ENCODE results near the gene CYSLTR1.
"Not testable (repeated sequence)": the region's sequence is repeated elsewhere in the genome, so short reads cannot be mapped to it uniquely, and the experiment has no call there.

CYSLTR1 gene, protein sequence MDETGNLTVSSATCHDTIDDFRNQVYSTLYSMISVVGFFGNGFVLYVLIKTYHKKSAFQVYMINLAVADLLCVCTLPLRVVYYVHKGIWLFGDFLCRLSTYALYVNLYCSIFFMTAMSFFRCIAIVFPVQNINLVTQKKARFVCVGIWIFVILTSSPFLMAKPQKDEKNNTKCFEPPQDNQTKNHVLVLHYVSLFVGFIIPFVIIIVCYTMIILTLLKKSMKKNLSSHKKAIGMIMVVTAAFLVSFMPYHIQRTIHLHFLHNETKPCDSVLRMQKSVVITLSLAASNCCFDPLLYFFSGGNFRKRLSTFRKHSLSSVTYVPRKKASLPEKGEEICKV

DNA sequence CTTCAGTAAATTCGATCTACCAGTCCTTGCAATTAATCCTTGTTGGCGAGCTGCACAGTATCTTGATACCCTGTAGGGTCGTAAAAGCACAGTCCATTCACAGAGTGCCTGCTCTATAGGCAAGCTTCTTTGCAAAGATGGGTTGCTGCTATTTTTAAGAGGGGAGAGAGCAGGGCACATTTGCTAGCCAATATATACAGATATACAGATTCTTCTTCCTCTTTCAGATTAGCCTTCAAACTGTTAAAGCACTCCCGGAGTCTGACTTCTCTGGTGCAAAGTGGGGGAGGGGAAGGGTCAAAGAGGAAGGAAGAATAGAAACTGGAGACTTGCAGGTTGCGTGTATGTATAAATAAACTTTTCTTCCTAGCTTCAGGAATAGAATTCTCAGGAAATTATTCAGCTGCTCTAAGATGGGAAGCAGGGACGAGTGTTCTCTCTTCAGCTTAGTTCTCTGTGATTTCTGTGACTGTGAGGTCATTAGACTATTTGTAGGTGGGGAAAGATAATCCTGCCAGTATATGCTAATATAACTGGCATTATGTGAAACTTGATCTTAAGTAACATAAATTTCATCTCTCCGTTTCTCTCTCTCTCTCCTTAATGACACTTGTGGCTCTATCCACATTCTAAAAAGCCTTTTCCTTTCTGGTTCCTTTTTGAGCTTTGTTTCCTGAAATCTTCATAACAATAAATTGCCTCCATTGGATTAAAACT, at the start of gene CYSLTR1:
CYSLTR1 (minus strand) TSS at position 242 of the 717 bp plus-strand sequence. CDS start 53,865 bp downstream, outside the sequence.
- no peak for DNase-seq (ENCODE audit: low read depth in 2 of 2, low spot score in 1 of 2)

DNA sequence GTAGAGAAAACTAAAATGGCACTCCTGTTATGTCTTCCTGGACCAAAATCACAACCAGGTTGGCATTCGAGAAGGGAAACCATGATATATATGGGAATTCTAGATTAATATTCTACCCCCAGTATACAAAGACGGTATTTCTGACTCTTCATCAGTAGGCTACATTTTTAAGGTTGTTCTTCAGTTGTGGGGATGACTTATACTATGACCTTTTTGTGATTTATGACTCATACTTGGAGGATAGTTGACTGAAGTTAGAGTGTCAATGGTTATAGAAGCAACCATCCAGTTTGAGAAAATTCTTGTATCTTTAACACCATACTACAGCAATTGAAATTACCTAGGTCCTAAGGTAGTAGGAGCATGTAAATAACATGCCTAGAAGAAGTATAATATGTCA, 49.8 kb upstream of the CYSLTR1 start:
- no peak for DNase-seq (ENCODE audit: low read depth in 2 of 2, low spot score in 1 of 2)

DNA sequence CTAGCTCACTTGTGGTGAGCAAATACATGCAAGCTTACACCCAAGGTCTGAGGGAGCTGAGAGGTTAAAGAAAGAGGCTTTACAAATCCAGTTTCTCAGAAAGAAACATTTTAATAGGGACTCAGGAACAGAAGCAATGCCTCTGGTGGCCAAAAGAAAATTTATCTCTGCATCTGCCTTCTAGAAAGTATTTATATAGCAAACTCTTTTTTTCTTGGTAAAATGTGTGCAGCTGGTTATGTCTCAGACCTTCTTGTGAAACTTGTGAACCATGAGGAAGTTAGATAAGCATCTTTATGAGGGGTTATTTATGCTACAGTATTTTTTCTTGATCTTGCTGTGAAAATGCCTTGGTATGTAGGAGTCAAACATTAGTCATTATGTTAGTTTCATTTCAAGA, 48.5 kb upstream of the CYSLTR1 start:
- DNase-seq (ENCODE audit: low read depth in 2 of 2, low spot score in 1 of 2), result no peak

DNA sequence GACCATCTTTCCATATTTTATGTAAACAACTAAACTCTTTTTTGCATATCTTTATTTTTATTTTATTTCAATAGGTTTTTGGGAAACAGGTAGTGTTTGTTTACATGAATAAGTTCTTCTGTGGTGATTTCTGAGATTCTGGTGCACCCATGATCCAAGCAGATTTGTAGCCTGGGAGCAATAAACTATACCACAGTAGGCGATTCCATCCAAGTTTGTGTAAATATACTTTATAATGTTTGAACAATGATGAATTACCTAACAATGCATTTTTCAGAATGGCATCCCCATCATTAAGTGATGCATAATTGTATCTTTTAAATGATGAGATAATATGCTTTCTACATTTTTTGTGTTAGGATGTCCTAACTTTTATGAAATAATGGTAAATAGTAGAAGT, 39.2 kb upstream of the CYSLTR1 start:
- DNase-seq (ENCODE audit: low read depth in 2 of 2, low spot score in 1 of 2), result no peak

DNA sequence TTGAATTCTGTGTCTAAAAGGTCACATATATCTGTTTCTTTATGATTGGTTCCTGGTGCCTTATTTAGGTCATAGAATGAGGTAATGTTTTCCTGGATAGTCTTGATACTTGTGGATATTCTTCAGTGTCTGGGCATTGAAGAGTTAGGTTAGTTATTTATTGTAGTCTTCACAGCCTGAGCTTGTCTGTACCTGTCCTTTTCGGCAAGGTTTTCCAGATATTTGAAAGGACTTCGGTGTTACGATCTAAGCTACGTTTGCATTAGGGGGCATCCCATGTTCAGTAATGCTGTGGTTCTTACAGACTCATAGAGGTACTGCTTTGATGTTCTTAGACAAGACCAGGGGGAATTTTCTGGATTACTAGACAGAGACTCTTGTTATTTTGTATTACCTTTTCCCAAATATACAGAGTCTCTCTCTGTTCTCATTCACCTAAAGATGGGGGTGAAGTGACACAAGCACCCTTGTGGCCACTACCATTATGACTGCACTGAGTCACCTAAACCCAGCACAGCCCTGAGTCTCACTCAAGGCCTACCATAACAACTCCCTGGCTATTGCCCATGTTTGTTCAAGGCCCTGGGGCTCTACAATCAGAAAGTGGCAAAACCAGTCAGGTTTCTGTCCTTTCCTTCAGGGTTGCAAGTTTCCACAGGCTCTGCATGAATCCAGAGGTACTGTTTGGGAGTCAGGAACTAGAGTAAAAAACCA, 30.1 kb upstream of the CYSLTR1 start:
- DNase-seq (ENCODE audit: low read depth in 2 of 2, low spot score in 1 of 2), result no peak

DNA sequence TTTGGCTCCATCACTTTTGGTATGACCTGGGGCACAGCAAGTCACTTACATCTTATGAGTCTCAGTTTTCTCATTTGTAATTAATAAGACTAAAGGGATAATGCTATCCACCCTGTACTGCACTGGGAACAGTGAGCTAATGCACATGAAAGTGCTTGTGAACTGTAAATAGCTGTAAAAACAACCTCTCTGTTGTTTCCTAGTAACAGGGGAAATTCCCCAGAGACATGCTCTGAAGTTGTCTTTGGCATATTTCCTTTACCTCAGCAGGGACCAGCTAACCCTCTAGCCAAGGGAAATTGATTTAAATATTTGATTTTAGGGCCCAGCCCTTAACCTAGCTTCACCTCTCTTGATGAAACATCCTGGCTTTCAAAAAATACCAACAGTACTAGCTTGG, 6.1 kb upstream of the CYSLTR1 start:
- DNase-seq (ENCODE audit: low read depth in 2 of 2, low spot score in 1 of 2), result no peak

DNA sequence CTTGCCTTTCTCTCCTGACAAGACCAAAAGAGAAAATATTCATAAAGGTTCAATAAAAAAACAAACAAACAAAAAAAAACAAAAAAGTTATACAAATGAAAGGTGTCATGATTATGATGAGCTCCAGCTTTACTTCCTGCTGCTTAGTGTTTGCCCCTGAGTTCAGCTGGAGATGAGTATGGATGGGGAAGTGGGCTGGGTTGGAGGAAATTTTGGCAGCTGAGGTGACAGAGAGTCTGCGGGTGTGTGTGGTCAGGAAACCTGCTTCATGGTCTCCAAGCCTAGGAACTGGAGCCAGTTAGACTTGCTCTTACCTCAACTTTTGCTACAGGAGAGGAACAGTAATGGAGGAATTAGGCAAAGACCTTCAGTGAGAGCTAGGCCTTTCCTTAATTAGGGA, 4.3 kb upstream of the CYSLTR1 start:
- no peak for DNase-seq (ENCODE audit: low read depth in 2 of 2, low spot score in 1 of 2)

DNA sequence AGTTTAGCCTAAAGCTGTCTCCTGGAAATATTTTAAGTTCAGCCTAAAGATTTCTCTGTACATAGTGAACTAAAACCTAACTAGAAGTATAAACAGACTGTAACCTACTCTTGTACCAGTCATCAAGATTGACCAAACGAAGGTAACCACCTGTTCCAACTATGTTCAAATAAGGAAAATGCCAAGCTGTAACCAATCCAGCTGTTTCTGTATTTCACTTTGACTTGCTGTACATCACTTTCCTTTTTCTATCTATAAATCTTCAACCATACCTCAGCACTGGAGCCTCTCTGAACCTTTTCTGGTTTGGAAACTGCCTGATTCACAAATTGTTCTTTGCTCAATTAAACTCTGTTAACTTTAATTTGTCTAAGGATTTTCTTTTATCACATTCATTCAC, 3.1 kb upstream of the CYSLTR1 start:
- no peak for DNase-seq (ENCODE audit: low read depth in 2 of 2, low spot score in 1 of 2)

DNA sequence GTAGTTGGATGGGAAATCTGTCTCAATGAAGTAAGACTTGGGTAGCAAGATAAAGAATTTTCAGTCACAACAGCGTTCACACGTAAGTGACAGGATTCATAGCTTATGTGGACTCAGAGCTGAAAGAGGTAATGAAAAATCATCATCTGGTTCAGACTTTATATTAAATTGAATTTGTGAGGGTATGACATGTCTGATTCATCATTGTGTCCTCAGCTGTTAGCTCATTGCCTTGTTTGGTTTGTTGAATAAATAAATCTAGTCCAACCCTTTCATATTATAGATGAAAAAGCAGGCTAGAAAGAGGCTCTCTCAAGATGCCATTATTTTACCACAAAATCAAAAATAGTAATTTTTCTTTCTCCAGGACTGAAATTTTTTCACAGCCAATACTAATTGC, 2.7 kb upstream of the CYSLTR1 start:
- no peak for DNase-seq (ENCODE audit: low read depth in 2 of 2, low spot score in 1 of 2)

DNA sequence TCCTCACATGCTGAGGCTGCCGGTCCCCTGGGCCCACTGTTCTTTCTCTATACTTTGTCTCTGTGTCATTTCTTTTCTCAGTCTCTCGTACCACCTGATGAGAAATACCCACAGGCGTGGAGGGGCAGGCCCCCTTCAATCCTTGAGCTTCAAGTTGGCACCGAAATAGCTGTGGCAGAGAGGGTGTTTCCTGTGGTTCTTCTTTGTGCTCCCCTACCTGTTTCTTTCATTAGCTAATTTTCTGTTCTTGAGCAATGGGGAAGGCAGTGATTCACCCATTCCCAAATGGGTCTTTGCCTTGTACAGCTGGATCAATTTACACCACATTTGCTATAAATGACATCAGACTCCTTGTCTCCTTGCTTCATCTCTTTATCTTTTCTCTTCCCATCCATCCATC, 2.1 kb upstream of the CYSLTR1 start:
- DNase-seq (ENCODE audit: low read depth in 2 of 2, low spot score in 1 of 2), result no peak

DNA sequence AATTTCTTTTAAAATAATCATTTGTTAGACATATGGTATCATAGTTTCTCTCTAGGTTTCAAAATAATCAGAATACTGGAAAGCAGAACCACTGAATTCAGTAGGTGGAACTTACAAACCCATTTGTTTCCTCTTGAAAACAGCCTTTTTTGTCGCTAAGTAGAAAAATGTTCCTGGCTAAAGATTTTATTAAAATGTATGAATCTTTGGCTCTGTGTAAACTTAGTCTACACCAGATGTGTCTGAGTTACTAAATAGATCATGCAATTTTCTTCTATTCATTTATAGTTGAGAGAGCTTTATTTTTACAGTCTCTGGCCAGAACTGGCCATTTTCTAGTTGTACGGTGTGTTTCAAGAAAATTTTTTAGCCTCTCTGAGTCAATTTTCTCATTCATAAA, 1.0 kb downstream of the CYSLTR1 start:
- no peak for DNase-seq (ENCODE audit: low read depth in 2 of 2, low spot score in 1 of 2)

DNA sequence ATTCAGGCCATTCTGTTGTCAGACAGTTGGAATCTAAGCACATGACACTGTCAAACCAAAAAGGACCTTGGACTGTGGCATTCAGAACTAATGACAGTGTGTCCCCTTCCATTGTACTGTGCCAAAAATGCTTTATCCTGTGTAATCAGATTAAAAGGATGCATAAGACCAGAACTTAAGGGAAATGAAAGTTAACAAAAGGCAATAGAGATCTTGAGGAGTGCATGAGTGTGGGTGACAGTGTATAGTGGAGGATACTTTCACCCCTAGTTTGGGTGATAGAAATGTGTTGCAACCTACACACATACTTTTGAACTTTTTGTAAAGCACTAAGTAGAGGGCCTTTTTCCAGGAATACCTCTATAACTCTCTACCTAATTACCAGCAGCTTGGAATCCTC, 4.5 kb downstream of the CYSLTR1 start:
- no peak for DNase-seq (ENCODE audit: low read depth in 2 of 2, low spot score in 1 of 2)

DNA sequence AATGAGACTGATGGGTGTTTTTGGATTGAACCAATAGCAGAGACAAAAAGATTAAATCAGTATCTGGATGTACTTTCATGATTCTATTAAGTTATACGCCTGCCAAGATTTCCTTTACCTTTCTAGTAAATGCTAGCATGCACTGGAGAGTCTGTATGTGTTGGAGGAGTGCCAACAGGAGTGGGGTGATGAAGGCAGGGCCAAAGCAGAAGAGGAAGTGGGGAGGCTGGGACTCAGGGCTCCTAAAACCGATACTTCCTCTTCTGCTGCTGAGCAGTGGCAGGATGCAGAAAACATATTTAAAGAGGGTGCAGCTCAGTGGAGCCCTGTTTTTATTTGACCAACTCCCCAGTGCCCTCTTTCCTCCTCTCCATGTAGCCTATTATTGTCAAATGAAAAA, 5.6 kb downstream of the CYSLTR1 start:
- no peak for DNase-seq (ENCODE audit: low read depth in 2 of 2, low spot score in 1 of 2)

DNA sequence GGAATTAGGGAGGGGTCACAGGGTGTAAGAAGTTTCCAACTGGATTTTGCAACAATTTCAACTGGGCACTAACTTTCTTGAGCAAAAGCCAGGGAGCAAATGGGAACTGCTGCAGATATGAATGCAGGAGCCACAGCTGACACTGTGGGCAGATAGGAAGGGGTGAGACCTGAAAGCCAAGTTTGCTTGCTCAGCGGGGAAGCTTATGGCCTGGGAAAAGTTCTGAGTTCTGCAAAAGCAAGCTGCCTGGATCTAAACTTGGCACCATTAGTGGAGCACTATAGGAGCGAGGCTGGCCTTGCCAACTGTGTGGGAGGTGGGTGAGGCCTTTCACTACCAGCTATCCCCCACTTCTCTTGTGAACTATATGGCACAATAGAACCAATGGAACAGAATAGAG, 11.1 kb downstream of the CYSLTR1 start:
- no peak for DNase-seq (ENCODE audit: low read depth in 2 of 2, low spot score in 1 of 2)

DNA sequence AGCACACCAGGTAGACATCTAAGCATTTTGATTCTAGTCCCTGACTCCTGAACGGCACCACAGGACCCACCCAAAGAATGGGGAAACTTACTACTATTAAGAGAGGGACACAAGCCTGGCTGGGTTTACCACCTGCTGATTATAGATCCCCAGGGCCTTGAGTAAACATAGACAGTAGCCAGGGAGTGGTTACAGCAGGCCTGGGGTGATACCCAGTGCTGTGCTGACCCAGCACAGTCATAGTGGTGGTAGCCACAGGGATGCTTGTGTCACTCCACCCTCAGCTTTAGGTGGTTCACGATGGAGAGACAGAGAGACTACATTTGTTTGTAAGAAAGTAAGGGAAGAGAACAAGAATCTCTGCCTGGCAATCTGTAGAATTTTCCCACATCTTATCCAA, 11.7 kb downstream of the CYSLTR1 start:
- DNase-seq (ENCODE audit: low read depth in 2 of 2, low spot score in 1 of 2), result no peak

DNA sequence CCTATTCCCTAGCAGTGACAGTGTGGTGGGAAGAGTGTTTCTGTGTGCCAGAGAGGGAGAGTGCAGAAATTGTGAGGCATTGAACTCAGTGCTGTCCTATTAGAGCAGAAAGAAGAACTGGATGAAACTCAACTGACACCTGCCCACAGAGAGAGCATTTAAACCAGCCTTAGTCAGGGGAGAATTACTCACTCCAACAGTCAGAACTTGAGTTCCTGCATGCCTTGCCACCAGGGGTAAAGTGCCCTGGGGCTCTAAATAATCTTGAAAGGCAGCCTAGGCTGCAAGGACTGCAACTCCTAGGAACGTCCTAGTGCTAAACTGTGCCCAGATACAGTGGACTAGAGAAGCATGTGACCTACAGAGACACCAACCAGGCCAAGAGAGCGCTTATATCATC, 12.8 kb downstream of the CYSLTR1 start:
- DNase-seq (ENCODE audit: low read depth in 2 of 2, low spot score in 1 of 2), result no peak

DNA sequence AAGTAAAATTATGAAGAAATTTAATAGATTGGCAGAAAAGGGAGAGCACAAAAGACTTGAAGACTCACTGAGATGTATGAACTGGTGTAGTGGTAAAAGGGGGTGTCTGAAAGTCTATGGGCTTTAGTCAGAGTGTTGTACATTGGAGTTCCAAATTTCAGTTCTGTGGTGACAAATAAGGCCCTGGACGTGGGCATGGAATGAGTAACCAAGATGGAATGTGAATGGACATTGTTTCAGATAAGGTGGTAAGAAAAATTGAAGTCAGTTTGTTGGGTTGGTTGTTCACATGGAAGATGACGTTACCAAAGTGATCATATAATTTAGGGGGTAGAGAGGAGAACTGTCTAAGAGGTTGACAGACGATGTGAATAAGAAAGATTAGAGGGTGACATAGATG, 13.9 kb downstream of the CYSLTR1 start:
- DNase-seq (ENCODE audit: low read depth in 2 of 2, low spot score in 1 of 2), result no peak

DNA sequence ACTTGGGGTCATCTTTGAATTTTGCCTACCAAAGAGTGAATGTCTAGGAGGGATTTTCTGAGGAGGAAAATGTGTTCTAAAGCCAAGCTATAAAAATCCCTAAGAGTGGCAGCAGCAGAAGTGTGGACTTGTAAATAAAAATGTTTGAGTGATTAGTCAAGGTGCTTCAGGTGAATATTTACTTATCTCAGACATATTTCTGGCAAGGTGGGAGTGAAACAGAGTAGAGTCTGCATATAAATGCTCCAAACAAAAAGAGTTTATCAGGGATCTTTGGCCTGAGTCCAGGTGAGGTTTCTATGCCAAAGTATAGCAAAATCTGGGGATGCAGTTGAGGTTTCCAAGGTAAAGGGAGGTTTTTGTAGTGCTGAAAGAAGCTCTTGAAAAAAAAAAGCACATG, 19.7 kb downstream of the CYSLTR1 start:
- DNase-seq (ENCODE audit: low read depth in 2 of 2, low spot score in 1 of 2), result no peak

DNA sequence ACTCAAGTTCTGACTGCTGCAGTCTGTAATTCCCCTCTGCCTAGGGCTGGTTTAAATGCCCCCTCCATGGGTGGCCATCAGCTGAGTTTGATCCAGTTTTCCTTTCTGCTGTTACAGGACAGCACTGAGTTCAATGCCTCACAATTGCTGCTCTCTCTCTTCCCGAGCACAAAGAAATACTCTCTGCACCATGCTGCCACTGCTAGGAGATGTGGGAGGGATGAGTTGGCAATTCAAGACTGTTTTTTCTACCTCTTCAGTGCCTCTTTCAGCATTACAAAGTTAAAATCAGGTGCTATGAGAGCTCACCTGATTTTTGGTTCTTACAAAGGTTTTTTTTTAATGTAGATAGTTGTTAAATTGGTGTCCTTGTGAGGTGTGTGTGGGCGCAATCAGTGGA, 24.3 kb downstream of the CYSLTR1 start:
- no peak for DNase-seq (ENCODE audit: low read depth in 2 of 2, low spot score in 1 of 2)

DNA sequence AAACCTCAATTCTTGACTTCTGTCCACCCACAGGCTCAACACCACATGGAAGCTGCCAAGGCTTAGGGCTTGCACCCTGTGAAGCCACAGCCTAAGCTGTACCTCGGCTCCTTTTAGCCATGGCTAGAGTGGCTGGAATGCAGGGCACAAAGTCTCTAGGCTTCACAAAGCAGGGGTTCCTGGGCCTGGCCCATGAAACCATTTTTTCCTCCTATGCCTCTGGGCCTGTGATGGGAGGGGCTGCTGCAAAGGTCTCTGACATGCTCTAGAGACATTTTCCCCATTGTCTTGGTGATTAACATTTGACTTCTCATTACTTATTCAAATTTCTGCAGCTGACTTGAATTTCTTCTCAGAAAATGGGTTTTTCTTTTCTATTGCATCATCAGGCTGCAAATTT, 26.5 kb downstream of the CYSLTR1 start:
- DNase-seq (ENCODE audit: low read depth in 2 of 2, low spot score in 1 of 2), result not testable (repeated sequence)

DNA sequence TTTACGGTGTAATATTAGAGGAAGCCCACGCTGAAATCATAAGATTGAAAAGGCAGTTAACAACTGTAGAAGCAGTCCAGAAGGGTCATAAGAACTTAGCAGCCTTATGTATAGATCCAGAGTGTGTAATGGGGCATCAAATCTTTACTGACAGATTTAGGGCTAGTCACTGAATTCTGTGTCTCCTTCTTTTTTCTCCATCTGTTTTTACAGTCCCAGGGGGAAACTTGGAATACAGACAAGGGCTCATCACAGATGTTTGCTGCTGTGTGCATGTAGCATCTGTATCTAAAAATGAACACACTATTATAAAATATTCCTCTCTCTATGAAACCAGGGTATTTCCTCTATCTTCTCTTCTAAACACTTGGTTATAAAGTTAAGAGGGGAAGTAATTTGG, 43.9 kb downstream of the CYSLTR1 start:
- no peak for DNase-seq (ENCODE audit: low read depth in 2 of 2, low spot score in 1 of 2)

DNA sequence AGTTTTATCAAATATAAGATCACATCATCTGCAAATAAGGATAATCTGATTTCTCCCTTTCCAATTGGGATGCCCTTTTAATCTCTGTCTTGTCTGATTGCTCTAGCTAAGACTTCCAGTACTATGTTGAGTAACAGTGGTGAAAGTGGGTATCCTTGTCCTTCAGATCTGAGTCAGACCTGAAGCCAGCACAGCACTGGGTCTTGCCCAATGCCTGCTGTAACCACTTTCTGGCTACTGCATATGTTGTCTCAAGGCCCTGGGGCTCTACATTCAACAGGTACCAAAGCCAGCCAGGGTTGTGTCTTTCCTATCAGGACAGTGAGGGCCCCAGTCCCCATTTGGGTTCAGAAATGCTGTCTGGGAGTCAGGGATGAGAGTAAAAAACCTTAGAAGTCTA, 90.3 kb downstream of the CYSLTR1 start:
- no peak for DNase-seq (ENCODE audit: low read depth in 2 of 2, low spot score in 1 of 2)

All from stimulated activated CD8-positive, alpha-beta memory T cell treated with anti-CD3 and anti-CD28 coated beads, Interleukin-4, amount 100 ng/mL, for 1 hour (primary cell).